ENCODE measurements around the gene SENP6.

GRCh38 chr6:75719133-75719532, 117.5 kb downstream of the SENP6 start:
- TF ChIP-seq CTCF (IDR thresholded peaks at IDR 0.05) (no peak), POLR2A (IDR thresholded peaks at IDR 0.05) (no peak)
